K562 (cell line): ENCODE measurements around the gene GIPR. TPM values are rescaled to one million over a fixed set of nuclear protein-coding genes. Genes with fewer than 3 reads are reported as not detected.

Experiments
- ATAC-seq: fragments of 200-7000 bp; cut with Tn5 transposase; 3 replicates; pipeline ENCODE4 v1.9.1; 2020; ENCODE audit warnings: moderate library complexity
- BruUV-seq: library from RNA; stranded (reverse); fragments of 400-500 nt; replicated peaks from 2 replicates; lab custom pipeline; 2021; lab: Mats Ljungman, UMichigan
- CTCF ChIA-PET: fragments of 300-600 bp; formaldehyde crosslinking; extraction: SDS; loops from one replicate; lab custom pipeline; 2021; ENCODE audit warnings: low intra/inter-chr PET ratio; lab: Yijun Ruan, JAX
- POLR2A ChIA-PET: fragments of 300-600, 350-650 bp; sonication (Branson Sonifier 250); formaldehyde crosslinking; extraction: SDS; loops from one replicate; lab custom pipeline; 2021; ENCODE audit warnings: antibody characterized with exemption, inconsistent platforms; lab: Yijun Ruan, JAX
- DNase-seq, 4 experiments: peaks; one replicate each; pipeline versions ENCODE4 v3.0.0 to v3.0.0-alpha.2; 2011 to 2018; ENCODE audit warnings: low spot score in 3 of 4, mixed read lengths in 3 of 4; ENCODE audit errors: extremely low read depth in 1 of 4
- FAIRE-seq: peaks from 2 replicates; lab custom pipeline; 2011; peaks lifted over from hg19 to GRCh38; lab: Jason Lieb, UNC
- H2AFZ ChIP-seq: 2 replicates; pipeline ENCODE4 v1.6.0; 2011; ENCODE audit warnings: low read depth, low read length, control low read depth, inconsistent platforms
- H3K27ac ChIP-seq: fragments of 200-600 bp; 3 replicates; pipeline ENCODE4 v1.8.0; 2011; ENCODE audit warnings: low read depth, mild to moderate bottlenecking, control low read depth, inconsistent platforms, low read length, moderate library complexity, mixed read lengths; ENCODE audit errors: extremely low read depth
- H3K27me3 ChIP-seq, 2 experiments: fragments of 300-600 bp in 1 of 2; 2 replicates in 1 of 2; 3 replicates in 1 of 2; pipeline versions ENCODE4 v1.6.0 to v1.8.0; 2011; ENCODE audit warnings: inconsistent platforms in 2 of 2, low read length in 2 of 2, mild to moderate bottlenecking in 1 of 2, mixed read lengths in 1 of 2, moderate library complexity in 1 of 2; ENCODE audit not compliant: control insufficient read depth in 2 of 2, insufficient read depth in 2 of 2
- H3K36me3 ChIP-seq: fragments of 300-600 bp; 3 replicates; pipeline ENCODE4 v1.8.0; 2011; ENCODE audit warnings: mild to moderate bottlenecking, low read length, inconsistent platforms; ENCODE audit not compliant: control insufficient read depth, insufficient read depth
- H3K4me1 ChIP-seq, 2 experiments: fragments of 200-600 bp in 1 of 2; replicated peaks in 1 of 2; 2 replicates in 1 of 2; 3 replicates in 1 of 2; pipeline versions ENCODE4 v1.5.1 to v1.8.0; 2011; ENCODE audit warnings: inconsistent platforms in 2 of 2, low read length in 2 of 2, mild to moderate bottlenecking in 1 of 2, mixed read lengths in 1 of 2, moderate library complexity in 1 of 2; ENCODE audit not compliant: control insufficient read depth in 2 of 2, insufficient read depth in 2 of 2
- H3K4me2 ChIP-seq: 2 replicates; pipeline ENCODE4 v1.6.1; 2011; ENCODE audit warnings: low read length, control low read depth, inconsistent platforms, mixed read lengths; ENCODE audit not compliant: insufficient read depth
- H3K4me3 ChIP-seq: fragments of 200-600 bp; sonication (generic), shearing (Covaris generic); 2 replicates; pipeline ENCODE4 v1.5.1; 2016; ENCODE audit warnings: control low read depth, inconsistent platforms
- H3K79me2 ChIP-seq: fragments of 200-600 bp; 3 replicates; pipeline ENCODE4 v1.8.0; 2011; ENCODE audit warnings: low read length, inconsistent platforms; ENCODE audit not compliant: control insufficient read depth, insufficient read depth
- H3K9ac ChIP-seq, 2 experiments: 2 replicates each; pipeline versions ENCODE4 v1.6.0 to v1.6.1; 2011; ENCODE audit warnings: low read depth in 2 of 2, low read length in 2 of 2, control low read depth in 1 of 2, inconsistent platforms in 1 of 2, mild to moderate bottlenecking in 1 of 2, mixed read lengths in 1 of 2; ENCODE audit not compliant: insufficient read depth in 1 of 2
- H3K9me1 ChIP-seq: one replicate; pipeline ENCODE4 v1.6.0; 2011; ENCODE audit warnings: inconsistent platforms, mild to moderate bottlenecking, low read length, moderate library complexity; ENCODE audit not compliant: control insufficient read depth, insufficient read depth
- H3K9me3 ChIP-seq: replicated peaks from 2 replicates; pipeline ENCODE4 v1.5.1; 2011; ENCODE audit warnings: low read depth, low read length, inconsistent platforms; ENCODE audit not compliant: control insufficient read depth, insufficient read depth
- H4K20me1 ChIP-seq: replicated peaks from 2 replicates; pipeline ENCODE4 v1.6.1; 2011; ENCODE audit warnings: low read length, inconsistent platforms, mixed read lengths; ENCODE audit not compliant: control insufficient read depth, insufficient read depth
- BCOR ChIP-seq: fragments of 450-650 bp; IDR thresholded peaks from 2 replicates; pipeline ENCODE4 v1.6.1; 2016
- BRD4 ChIP-seq: fragments of 200-600 bp; sonication (generic); IDR thresholded peaks from 2 replicates; pipeline ENCODE4 v1.6.1; 2017; ENCODE audit warnings: inconsistent platforms
- BRF1 ChIP-seq: IDR thresholded peaks from 3 replicates; pipeline ENCODE4 v1.6.1; 2011; ENCODE audit warnings: borderline replicate concordance, mild to moderate bottlenecking; ENCODE audit not compliant: insufficient read length; ENCODE audit errors: extremely low read depth
- CREM ChIP-seq: IDR thresholded peaks from 2 replicates; pipeline ENCODE4 v1.6.1; 2014; ENCODE audit warnings: antibody characterized with exemption, low read depth
- KLF6 ChIP-seq: fragments of 250-450 bp; sonication (Bioruptor Pico); IDR thresholded peaks from 2 replicates; pipeline ENCODE4 v1.4.0; 2020; ENCODE audit warnings: mild to moderate bottlenecking, moderate library complexity, borderline replicate concordance
- LEF1 ChIP-seq: fragments of 450-650 bp; IDR thresholded peaks from 2 replicates; pipeline ENCODE4 v1.6.1; 2016; ENCODE audit warnings: mild to moderate bottlenecking
- RBM25 ChIP-seq: fragments of 200-400 bp; formaldehyde crosslinking; IDR thresholded peaks from 2 replicates; pipeline ENCODE4 v1.6.1; 2018; ENCODE audit warnings: low read length, low read depth, moderate library complexity; ENCODE audit not compliant: severe bottlenecking
- SNIP1 ChIP-seq: fragments of 450-650 bp; IDR thresholded peaks from 2 replicates; pipeline ENCODE4 v1.7.1; 2017; ENCODE audit warnings: low read depth, mild to moderate bottlenecking
- TAF7 ChIP-seq: fragments of 450-650 bp; IDR thresholded peaks from 2 replicates; pipeline ENCODE4 v1.6.1; 2016; ENCODE audit warnings: missing genetic modification characterization, missing compliant biosample characterization
- ZC3H4 ChIP-seq: sonication (generic); formaldehyde crosslinking; IDR thresholded peaks from 2 replicates; pipeline ENCODE4 v1.9.0; 2021; ENCODE audit warnings: missing genetic modification reagents, borderline replicate concordance
- ZNF121 ChIP-seq: sonication (generic); formaldehyde crosslinking; conservative IDR thresholded peaks from 2 replicates; pipeline ENCODE4 v1.8.0; 2022; ENCODE audit warnings: missing genetic modification reagents
- ZNF197 ChIP-seq: fragments of 200-800 bp; sonication (Bioruptor generic); IDR thresholded peaks from 2 replicates; pipeline ENCODE4 v1.6.1; 2016; ENCODE audit warnings: low read depth, missing genetic modification characterization, missing compliant biosample characterization
- ZNF316 ChIP-seq: fragments of 450-650 bp; IDR thresholded peaks from 2 replicates; pipeline ENCODE4 v1.6.1; 2016
- ZNF584 ChIP-seq: fragments of 200-800 bp; sonication (Bioruptor generic); IDR thresholded peaks from 2 replicates; pipeline ENCODE4 v1.6.1; 2016; ENCODE audit warnings: low read depth, mild to moderate bottlenecking, missing genetic modification characterization, missing compliant biosample characterization
- WGBS: fragments of 100-300 bp; shearing (Covaris generic); methylation state at CpG from one replicate; pipeline ENCODE4 v1.1.6; 2016; ENCODE audit warnings: low coverage, mixed read lengths; ENCODE audit not compliant: insufficient coverage; ENCODE audit errors: missing lambda C conversion rate; 5-methylcytosine and 5-hydroxymethylcytosine counted together
- in situ Hi-C: fragments of 300-500 bp; cut with MboI; formaldehyde crosslinking; loops from 4 replicates; pipeline ENCODE4 v1.15.0; 2018; ENCODE audit warnings: inconsistent platforms, mixed read lengths
- intact Hi-C: fragments of 100-400 bp; cut with micrococcal nuclease; formaldehyde crosslinking; loops from 2 replicates; pipeline ENCODE4 v1.14.2; 2022
- polyA plus RNA-seq, 8 experiments: library from polyadenylated mRNA; depleted of rRNA in 4 of 8; stranded (reverse) in 5 of 8; unstranded in 3 of 8; fragments of >200 nt; fragmentation: Nextera tagmentation in 2 of 8; fragmentation: Illumina TruSeq in 1 of 8; extraction: Ambion mirVana in 2 of 8; extraction: Trizol in 1 of 8; gene quantifications; 2 replicates each; pipeline versions ENCODE4 v1.2.1 to v1.2.3, GENCODE V29; 2011 to 2014; ENCODE audit warnings: inconsistent platforms in 1 of 8, missing spikeins in 1 of 8
- total RNA-seq, 7 experiments: library from RNA; depleted of rRNA in 6 of 7; stranded (reverse); fragments of >200 nt in 6 of 7; fragmentation: Illumina TruSeq in 2 of 7; extraction: Trizol in 2 of 7; gene quantifications; 2 replicates each; pipeline versions ENCODE4 v1.2.1 to v1.2.3, GENCODE V29; 2011 to 2021; ENCODE audit warnings: low replicate concordance in 1 of 7
- TF ChIP-seq, protein P1 (sequence below): fragments of 450-650 bp; IDR thresholded peaks from 2 replicates; pipeline ENCODE4 v1.6.1; 2016; ENCODE audit warnings: mild to moderate bottlenecking
- TF ChIP-seq, protein P2 (sequence below): IDR thresholded peaks from 2 replicates; pipeline ENCODE4 v1.6.1; 2011; ENCODE audit not compliant: insufficient read length; ENCODE audit errors: extremely low read depth

Gene GIPR
- total and polyA plus RNA-seq, 9 of the 15 experiments (the other 6 are each of a cell fraction or from before 2014, with no cell fraction given): 2.2 to 26.8 (median 12.7) TPM

DNA sequence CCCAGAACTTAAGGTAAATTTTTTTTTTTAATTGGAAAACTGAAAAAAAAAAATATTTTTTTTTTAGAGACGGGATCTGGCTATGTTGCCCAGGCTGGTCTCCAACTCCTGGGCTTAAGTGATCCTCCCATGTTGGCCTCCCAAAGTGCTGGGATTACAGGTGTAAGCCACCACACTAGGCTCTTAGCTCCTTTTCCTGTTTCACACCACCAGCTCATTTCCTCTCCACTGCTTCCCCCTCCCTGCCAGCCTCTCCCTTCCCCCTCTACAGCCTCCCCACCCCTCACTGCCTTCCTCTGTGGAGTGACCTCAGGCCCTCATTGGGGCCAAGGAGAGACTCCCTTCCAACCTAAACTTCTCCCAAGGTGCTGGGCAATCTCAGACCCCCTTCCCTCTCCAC lies 4.2 kb upstream of the GIPR start:
- no peak for TF ChIP-seq TAF7
- peak; percentile 94 for TF ChIP-seq ZNF121 (CRISPR knock-in tag)
- no peak for TF ChIP-seq ZNF316
- no peak for TF ChIP-seq ZNF197 (CRISPR knock-in tag)
- TF ChIP-seq BRD4: no peak
- TF ChIP-seq SNIP1: no peak
- no peak for TF ChIP-seq LEF1
- TF ChIP-seq, protein P1, sequence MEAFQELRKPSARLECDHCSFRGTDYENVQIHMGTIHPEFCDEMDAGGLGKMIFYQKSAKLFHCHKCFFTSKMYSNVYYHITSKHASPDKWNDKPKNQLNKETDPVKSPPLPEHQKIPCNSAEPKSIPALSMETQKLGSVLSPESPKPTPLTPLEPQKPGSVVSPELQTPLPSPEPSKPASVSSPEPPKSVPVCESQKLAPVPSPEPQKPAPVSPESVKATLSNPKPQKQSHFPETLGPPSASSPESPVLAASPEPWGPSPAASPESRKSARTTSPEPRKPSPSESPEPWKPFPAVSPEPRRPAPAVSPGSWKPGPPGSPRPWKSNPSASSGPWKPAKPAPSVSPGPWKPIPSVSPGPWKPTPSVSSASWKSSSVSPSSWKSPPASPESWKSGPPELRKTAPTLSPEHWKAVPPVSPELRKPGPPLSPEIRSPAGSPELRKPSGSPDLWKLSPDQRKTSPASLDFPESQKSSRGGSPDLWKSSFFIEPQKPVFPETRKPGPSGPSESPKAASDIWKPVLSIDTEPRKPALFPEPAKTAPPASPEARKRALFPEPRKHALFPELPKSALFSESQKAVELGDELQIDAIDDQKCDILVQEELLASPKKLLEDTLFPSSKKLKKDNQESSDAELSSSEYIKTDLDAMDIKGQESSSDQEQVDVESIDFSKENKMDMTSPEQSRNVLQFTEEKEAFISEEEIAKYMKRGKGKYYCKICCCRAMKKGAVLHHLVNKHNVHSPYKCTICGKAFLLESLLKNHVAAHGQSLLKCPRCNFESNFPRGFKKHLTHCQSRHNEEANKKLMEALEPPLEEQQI: no peak
- TF ChIP-seq ZNF584 (CRISPR knock-in tag): no peak
- TF ChIP-seq BRF1: no peak
- TF ChIP-seq, protein P2, sequence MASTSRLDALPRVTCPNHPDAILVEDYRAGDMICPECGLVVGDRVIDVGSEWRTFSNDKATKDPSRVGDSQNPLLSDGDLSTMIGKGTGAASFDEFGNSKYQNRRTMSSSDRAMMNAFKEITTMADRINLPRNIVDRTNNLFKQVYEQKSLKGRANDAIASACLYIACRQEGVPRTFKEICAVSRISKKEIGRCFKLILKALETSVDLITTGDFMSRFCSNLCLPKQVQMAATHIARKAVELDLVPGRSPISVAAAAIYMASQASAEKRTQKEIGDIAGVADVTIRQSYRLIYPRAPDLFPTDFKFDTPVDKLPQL: no peak
- no peak for TF ChIP-seq KLF6 (CRISPR knock-in tag)
- peak; percentile 51; the same call in 1 of the 2 replicates for TF ChIP-seq BCOR
- TF ChIP-seq CREM: no peak
- TF ChIP-seq RBM25: peak; percentile 45
- no peak for TF ChIP-seq ZC3H4 (CRISPR knock-in tag)
- no peak for ATAC-seq
- ChIA-PET POLR2A (interaction anchor here (0.5 kb wide), 1 partner anchor 152 kb away, joined by 4 read pairs; no protein-coding TSS in a partner anchor), CTCF (no interaction called here)
- intact Hi-C loops (no loop called here), in situ Hi-C loops (no loop called here)
- FAIRE-seq: no peak
- no peaks in the 10 kb centered on the region for H3K9me1 ChIP-seq
- no peaks in the 10 kb centered on the region for H3K36me3 ChIP-seq
- H3K79me2 ChIP-seq: peaks cover 8% of the 10 kb centered on the region
- BruUV-seq: no TSS peak
- DNase-seq: peak in 1 of 4 experiments; percentile 18
- no peaks in the 10 kb centered on the region for H4K20me1 ChIP-seq
- 100% methylated on average over 1 of the region's 1 CpG for WGBS
- H3K27ac ChIP-seq: no peak overlapping the region
- H3K4me1 ChIP-seq: peaks cover 5 to 20% of the 10 kb centered on the region in 2 experiments; a peak in 4 of 5 replicates
- no peak overlapping the region; a peak in 1 of 4 replicates for H3K9ac ChIP-seq
- H3K4me2 ChIP-seq: no peak overlapping the region
- no peaks in the 10 kb centered on the region for H3K9me3 ChIP-seq
- no peak overlapping the region for H3K4me3 ChIP-seq
- no peak overlapping the region for H2AFZ ChIP-seq
- no peaks in the 10 kb centered on the region; a peak in 1 of 5 replicates for H3K27me3 ChIP-seq
